ENCODE measurements around the gene SPTLC2.

DNA sequence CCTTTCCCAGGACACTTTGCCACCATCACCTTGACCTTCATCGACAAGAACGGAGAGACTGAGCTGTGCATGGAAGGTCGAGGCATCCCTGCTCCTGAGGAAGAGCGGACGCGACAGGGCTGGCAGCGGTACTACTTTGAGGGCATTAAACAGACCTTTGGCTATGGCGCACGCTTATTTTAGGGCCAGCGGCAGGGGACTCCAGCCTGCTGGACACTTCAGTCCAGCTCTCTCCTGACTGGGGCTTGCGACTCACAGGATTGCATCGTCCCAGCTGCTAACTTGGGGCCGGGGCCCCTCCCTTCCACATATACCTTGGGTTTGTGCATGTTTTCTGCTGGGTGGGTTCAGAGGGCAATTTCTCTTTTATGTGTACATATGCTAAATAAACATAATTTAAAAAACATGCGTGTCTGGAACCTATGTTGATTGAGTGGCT is 147.4 kb downstream of the SPTLC2 start:
- no peak for TF ChIP-seq POLR2A (IDR thresholded peaks at IDR 0.05)
- TF ChIP-seq, protein P1, sequence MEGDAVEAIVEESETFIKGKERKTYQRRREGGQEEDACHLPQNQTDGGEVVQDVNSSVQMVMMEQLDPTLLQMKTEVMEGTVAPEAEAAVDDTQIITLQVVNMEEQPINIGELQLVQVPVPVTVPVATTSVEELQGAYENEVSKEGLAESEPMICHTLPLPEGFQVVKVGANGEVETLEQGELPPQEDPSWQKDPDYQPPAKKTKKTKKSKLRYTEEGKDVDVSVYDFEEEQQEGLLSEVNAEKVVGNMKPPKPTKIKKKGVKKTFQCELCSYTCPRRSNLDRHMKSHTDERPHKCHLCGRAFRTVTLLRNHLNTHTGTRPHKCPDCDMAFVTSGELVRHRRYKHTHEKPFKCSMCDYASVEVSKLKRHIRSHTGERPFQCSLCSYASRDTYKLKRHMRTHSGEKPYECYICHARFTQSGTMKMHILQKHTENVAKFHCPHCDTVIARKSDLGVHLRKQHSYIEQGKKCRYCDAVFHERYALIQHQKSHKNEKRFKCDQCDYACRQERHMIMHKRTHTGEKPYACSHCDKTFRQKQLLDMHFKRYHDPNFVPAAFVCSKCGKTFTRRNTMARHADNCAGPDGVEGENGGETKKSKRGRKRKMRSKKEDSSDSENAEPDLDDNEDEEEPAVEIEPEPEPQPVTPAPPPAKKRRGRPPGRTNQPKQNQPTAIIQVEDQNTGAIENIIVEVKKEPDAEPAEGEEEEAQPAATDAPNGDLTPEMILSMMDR (IDR thresholded peaks at IDR 0.05) = no peak

Measured in body of pancreas (tissue), 4 donors.